CD14-positive monocyte (primary cell): ENCODE results near the gene CCDC54. TPM values are rescaled to one million over a fixed set of nuclear protein-coding genes. Genes with fewer than 3 reads are reported as not detected.
"Not testable (repeated sequence)": the region's sequence is repeated elsewhere in the genome, so short reads cannot be mapped to it uniquely, and the experiment has no call there.

Experiments used
- DNase-seq, 3 donors: peaks; one replicate each; pipeline ENCODE4 v3.0.0-alpha.2; 2011 to 2022
- H2AFZ ChIP-seq: 2 replicates; pipeline ENCODE4 v1.6.0; 2012; ENCODE audit warnings: mild to moderate bottlenecking, low read depth, low read length, inconsistent platforms; ENCODE audit not compliant: insufficient read depth, poor library complexity, severe bottlenecking
- H3K27ac ChIP-seq, 2 donors: 1 replicate in 1 of 2; 2 replicates in 1 of 2; pipeline ENCODE4 v1.5.1; 2012 to 2013; ENCODE audit warnings: low read length in 2 of 2, control low read depth in 1 of 2, inconsistent platforms in 1 of 2, low read depth in 1 of 2, mild to moderate bottlenecking in 1 of 2
- H3K27me3 ChIP-seq, 2 donors: one replicate each; pipeline versions ENCODE4 v1.6.0 to v1.6.1; 2011 to 2013; ENCODE audit warnings: low read length in 2 of 2; ENCODE audit not compliant: control insufficient read depth in 2 of 2, insufficient read depth in 2 of 2
- H3K36me3 ChIP-seq, 2 donors: replicated peaks in 1 of 2; 1 replicate in 1 of 2; 2 replicates in 1 of 2; pipeline versions ENCODE4 v1.5.1 to v1.6.1; 2012 to 2013; ENCODE audit warnings: low read length in 2 of 2, control low read depth in 1 of 2, inconsistent platforms in 1 of 2, mild to moderate bottlenecking in 1 of 2; ENCODE audit not compliant: insufficient read depth in 2 of 2, control insufficient read depth in 1 of 2
- H3K4me1 ChIP-seq, 2 donors: 1 replicate in 1 of 2; 2 replicates in 1 of 2; pipeline versions ENCODE4 v1.5.1 to v1.6.1; 2012 to 2013; ENCODE audit warnings: low read length in 2 of 2, control low read depth in 1 of 2, inconsistent platforms in 1 of 2, mild to moderate bottlenecking in 1 of 2, moderate library complexity in 1 of 2; ENCODE audit not compliant: insufficient read depth in 2 of 2, control insufficient read depth in 1 of 2
- H3K4me2 ChIP-seq: replicated peaks from 2 replicates; pipeline ENCODE3; 2012; ENCODE audit warnings: low read length, moderate library complexity, mild to moderate bottlenecking; ENCODE audit not compliant: poor library complexity, severe bottlenecking; ENCODE audit errors: extremely low read depth
- H3K4me3 ChIP-seq, 3 experiments: fragments of 200-600 bp in 1 of 3; sonication (generic) in 1 of 3; replicated peaks in 1 of 3; 1 replicate in 2 of 3; 2 replicates in 1 of 3; pipeline ENCODE4 v1.5.1; 2011 to 2013; ENCODE audit warnings: low read length in 3 of 3, mild to moderate bottlenecking in 3 of 3, control low read depth in 2 of 3, low read depth in 2 of 3, inconsistent platforms in 1 of 3, moderate library complexity in 1 of 3
- H3K79me2 ChIP-seq: 2 replicates; pipeline ENCODE4 v1.6.0; 2012; ENCODE audit warnings: mild to moderate bottlenecking, control low read depth, inconsistent platforms, low read length, moderate library complexity; ENCODE audit not compliant: insufficient read depth
- H3K9ac ChIP-seq: 2 replicates; pipeline ENCODE4 v1.6.0; 2017; ENCODE audit warnings: low read length, mild to moderate bottlenecking; ENCODE audit not compliant: insufficient read depth, poor library complexity, severe bottlenecking
- H3K9me3 ChIP-seq, 2 donors: replicated peaks in 1 of 2; 1 replicate in 1 of 2; 2 replicates in 1 of 2; pipeline versions ENCODE4 v1.5.1 to v1.6.1; 2012 to 2013; ENCODE audit warnings: low read length in 2 of 2, control low read depth in 1 of 2; ENCODE audit not compliant: control insufficient read depth in 1 of 2, insufficient read depth in 1 of 2
- H4K20me1 ChIP-seq: 2 replicates; pipeline ENCODE4 v1.6.0; 2012; ENCODE audit warnings: mild to moderate bottlenecking, low read length, control low read depth, moderate library complexity; ENCODE audit not compliant: insufficient read depth
- H3K27ac Mint-ChIP-seq, 7 donors: one replicate each; pipeline ENCODE4 v1.8.0; 2020; ENCODE audit warnings: mild to moderate bottlenecking in 7 of 7, mixed read lengths in 7 of 7, moderate library complexity in 6 of 7, inconsistent platforms in 2 of 7
- H3K27me3 Mint-ChIP-seq, 3 donors: one replicate each; pipeline ENCODE4 v1.8.0; 2021 to 2022; ENCODE audit warnings: low read depth in 3 of 3, mild to moderate bottlenecking in 3 of 3, mixed read lengths in 3 of 3, moderate library complexity in 3 of 3, inconsistent platforms in 1 of 3
- H3K36me3 Mint-ChIP-seq, 2 donors: one replicate each; pipeline ENCODE4 v1.8.0; 2020; ENCODE audit warnings: mixed read lengths in 2 of 2, inconsistent platforms in 1 of 2, mild to moderate bottlenecking in 1 of 2
- H3K4me1 Mint-ChIP-seq: one replicate; pipeline ENCODE4 v1.8.0; 2020; ENCODE audit warnings: mild to moderate bottlenecking, mixed read lengths
- H3K4me3 Mint-ChIP-seq, 2 donors: one replicate each; pipeline ENCODE4 v1.8.0; 2020; ENCODE audit warnings: mild to moderate bottlenecking in 2 of 2, mixed read lengths in 2 of 2, moderate library complexity in 1 of 2
- H3K9me3 Mint-ChIP-seq, 7 donors: one replicate each; pipeline ENCODE4 v1.8.0; 2020 to 2022; ENCODE audit warnings: mixed read lengths in 7 of 7, mild to moderate bottlenecking in 6 of 7, moderate library complexity in 6 of 7, inconsistent platforms in 2 of 7
- CTCF ChIP-seq: fragments of 200-600 bp; IDR thresholded peaks from one replicate; pipeline ENCODE4 v1.8.0; 2022; ENCODE audit warnings: antibody characterized with exemption, mild to moderate bottlenecking
- WGBS: methylation state at CpG from one replicate; pipeline ENCODE4 v1.1.5; 2013; ENCODE audit warnings: missing lambda C conversion rate; ENCODE audit not compliant: insufficient coverage; 5-methylcytosine and 5-hydroxymethylcytosine counted together
- intact Hi-C, 2 donors: fragments of 100-400 bp; cut with micrococcal nuclease; formaldehyde crosslinking; loops; one replicate each; pipeline versions ENCODE4 v1.15.0 to v1.15.1; 2023
- polyA plus RNA-seq, 3 donors: library from polyadenylated mRNA; depleted of rRNA in 1 of 3; unstranded in 2 of 3; stranded (reverse) in 1 of 3; fragments of 300-500 nt in 2 of 3; fragments of >200 nt in 1 of 3; fragmentation: Illumina TruSeq in 2 of 3; gene quantifications; 1 replicate in 2 of 3; 2 replicates in 1 of 3; pipeline ENCODE4 v1.2.3, GENCODE V29; 2012 to 2021

The CCDC54 gene
- polyA plus RNA-seq, 3 donors: not detected

GRCh38 chr3:107329088-107329487, 48.2 kb upstream of the CCDC54 start:
- Histone ChIP-seq H3K27me3 (no peaks in the 10 kb centered on the region), H3K4me3 (no peak overlapping the region), H3K9me3 (peaks cover 0 to 12% of the 10 kb centered on the region in 2 donors), H3K36me3 (no peaks in the 10 kb centered on the region), H3K4me2 (no peak overlapping the region), H4K20me1 (no peaks in the 10 kb centered on the region), H2AFZ (no peak overlapping the region), H3K27ac (no peak overlapping the region), H3K9ac (no peak overlapping the region), H3K4me1 (no peaks in the 10 kb centered on the region), H3K79me2 (no peaks in the 10 kb centered on the region)
- TF ChIP-seq CTCF: no peak
- H3K4me1 Mint-ChIP-seq: peaks cover 3% of the 10 kb centered on the region
- intact Hi-C loops: no loop called here
- no peaks in the 10 kb centered on the region for H3K36me3 Mint-ChIP-seq
- no peak overlapping the region for H3K4me3 Mint-ChIP-seq
- 100% methylated on average over 1 of the region's 5 CpGs for WGBS
- peaks cover 3 to 11% (median 6%) of the 10 kb centered on the region in 7 donors for H3K9me3 Mint-ChIP-seq
- no peak for DNase-seq
- peak overlapping the region in 1 of 7 donors; percentile 11 for H3K27ac Mint-ChIP-seq
- H3K27me3 Mint-ChIP-seq: no peaks in the 10 kb centered on the region

GRCh38 chr3:107339690-107340089, 37.5 kb upstream of the CCDC54 start:
- WGBS: no CpG with 5 or more reads among the region's 3 CpGs
- H3K4me2 ChIP-seq, H3K27ac Mint-ChIP-seq, intact Hi-C loops, H3K36me3 Mint-ChIP-seq, DNase-seq, H3K4me1 ChIP-seq, H3K4me3 ChIP-seq, H3K27me3 ChIP-seq, H3K36me3 ChIP-seq, H2AFZ ChIP-seq, H3K9me3 ChIP-seq, H3K9me3 Mint-ChIP-seq, H3K4me1 Mint-ChIP-seq, H3K4me3 Mint-ChIP-seq, H3K27ac ChIP-seq, H3K27me3 Mint-ChIP-seq, H4K20me1 ChIP-seq, H3K9ac ChIP-seq, H3K79me2 ChIP-seq: not testable (repeated sequence)
